ENCODE measurements around the gene RALGAPA2.

The RALGAPA2 gene

DNA sequence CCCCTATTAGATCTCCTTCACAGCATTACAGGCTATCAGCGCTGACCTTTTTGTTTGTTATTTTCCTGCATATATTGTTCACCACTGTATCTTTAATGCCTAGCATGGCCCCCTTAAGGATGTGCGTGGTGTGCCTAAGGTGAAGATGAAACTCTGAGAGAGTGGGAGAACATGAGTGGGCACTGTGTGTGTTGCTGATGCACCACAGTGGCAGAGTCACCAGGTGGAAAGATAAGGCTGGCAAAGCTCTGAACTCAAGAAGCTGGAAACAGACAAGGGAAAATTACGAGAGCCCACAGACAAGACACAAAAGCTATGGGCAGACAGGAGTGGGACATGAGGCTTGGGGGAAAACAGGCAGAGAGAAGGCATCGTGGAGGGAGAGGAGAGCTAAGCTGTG lies 184.8 kb downstream of the RALGAPA2 start:
- TF ChIP-seq, protein P1, sequence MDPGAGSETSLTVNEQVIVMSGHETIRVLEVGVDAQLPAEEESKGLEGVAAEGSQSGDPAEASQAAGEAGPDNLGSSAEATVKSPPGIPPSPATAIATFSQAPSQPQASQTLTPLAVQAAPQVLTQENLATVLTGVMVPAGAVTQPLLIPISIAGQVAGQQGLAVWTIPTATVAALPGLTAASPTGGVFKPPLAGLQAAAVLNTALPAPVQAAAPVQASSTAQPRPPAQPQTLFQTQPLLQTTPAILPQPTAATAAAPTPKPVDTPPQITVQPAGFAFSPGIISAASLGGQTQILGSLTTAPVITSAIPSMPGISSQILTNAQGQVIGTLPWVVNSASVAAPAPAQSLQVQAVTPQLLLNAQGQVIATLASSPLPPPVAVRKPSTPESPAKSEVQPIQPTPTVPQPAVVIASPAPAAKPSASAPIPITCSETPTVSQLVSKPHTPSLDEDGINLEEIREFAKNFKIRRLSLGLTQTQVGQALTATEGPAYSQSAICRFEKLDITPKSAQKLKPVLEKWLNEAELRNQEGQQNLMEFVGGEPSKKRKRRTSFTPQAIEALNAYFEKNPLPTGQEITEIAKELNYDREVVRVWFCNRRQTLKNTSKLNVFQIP (CRISPR knock-in tag; IDR thresholded peaks at IDR 0.05; ENCODE audit: borderline replicate concordance, low read depth): no peak
- no peak for TF ChIP-seq SNAI2 (CRISPR knock-in tag; IDR thresholded peaks at IDR 0.05)
- TF ChIP-seq PPARA (CRISPR knock-in tag; IDR thresholded peaks at IDR 0.05; ENCODE audit: borderline replicate concordance): no peak
- ATAC-seq: no peak

DNA sequence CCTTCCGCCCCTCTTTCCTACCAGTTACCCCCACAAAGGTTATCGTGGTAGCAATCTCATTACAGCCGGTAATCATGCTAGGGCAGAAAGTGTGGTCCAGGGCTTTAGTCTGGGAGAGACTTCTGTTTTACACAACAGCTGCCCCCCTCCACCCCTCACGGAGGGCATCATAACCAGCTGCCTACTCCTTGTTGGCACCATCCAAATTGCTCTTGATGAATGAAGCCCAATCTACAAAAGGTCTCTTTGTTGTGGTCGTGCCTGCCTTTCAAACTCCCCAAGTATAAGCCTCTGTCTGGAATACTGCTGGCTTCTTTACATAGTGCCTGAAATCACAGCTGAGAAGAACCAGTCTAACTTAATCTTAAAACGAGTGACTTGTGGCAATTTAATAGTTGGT lies 186.7 kb downstream of the RALGAPA2 start:
- no peak for TF ChIP-seq ZFP3 (CRISPR knock-in tag; IDR thresholded peaks at IDR 0.05)
- no peak for TF ChIP-seq ISL1 (CRISPR knock-in tag; IDR thresholded peaks at IDR 0.05)
- TF ChIP-seq ZC3H10 (CRISPR knock-in tag; IDR thresholded peaks at IDR 0.05): no peak
- no peak for TF ChIP-seq SNAI2 (CRISPR knock-in tag; IDR thresholded peaks at IDR 0.05)
- no peak for TF ChIP-seq ESRRG (CRISPR knock-in tag; IDR thresholded peaks at IDR 0.05)
- no peak for TF ChIP-seq ZNF70 (CRISPR knock-in tag; IDR thresholded peaks at IDR 0.05)
- no peak for TF ChIP-seq ARNTL (CRISPR knock-in tag; IDR thresholded peaks at IDR 0.05; ENCODE audit: borderline replicate concordance, low read depth)
- no peak for TF ChIP-seq ZNF8 (CRISPR knock-in tag; IDR thresholded peaks at IDR 0.05)
- TF ChIP-seq, protein P2, sequence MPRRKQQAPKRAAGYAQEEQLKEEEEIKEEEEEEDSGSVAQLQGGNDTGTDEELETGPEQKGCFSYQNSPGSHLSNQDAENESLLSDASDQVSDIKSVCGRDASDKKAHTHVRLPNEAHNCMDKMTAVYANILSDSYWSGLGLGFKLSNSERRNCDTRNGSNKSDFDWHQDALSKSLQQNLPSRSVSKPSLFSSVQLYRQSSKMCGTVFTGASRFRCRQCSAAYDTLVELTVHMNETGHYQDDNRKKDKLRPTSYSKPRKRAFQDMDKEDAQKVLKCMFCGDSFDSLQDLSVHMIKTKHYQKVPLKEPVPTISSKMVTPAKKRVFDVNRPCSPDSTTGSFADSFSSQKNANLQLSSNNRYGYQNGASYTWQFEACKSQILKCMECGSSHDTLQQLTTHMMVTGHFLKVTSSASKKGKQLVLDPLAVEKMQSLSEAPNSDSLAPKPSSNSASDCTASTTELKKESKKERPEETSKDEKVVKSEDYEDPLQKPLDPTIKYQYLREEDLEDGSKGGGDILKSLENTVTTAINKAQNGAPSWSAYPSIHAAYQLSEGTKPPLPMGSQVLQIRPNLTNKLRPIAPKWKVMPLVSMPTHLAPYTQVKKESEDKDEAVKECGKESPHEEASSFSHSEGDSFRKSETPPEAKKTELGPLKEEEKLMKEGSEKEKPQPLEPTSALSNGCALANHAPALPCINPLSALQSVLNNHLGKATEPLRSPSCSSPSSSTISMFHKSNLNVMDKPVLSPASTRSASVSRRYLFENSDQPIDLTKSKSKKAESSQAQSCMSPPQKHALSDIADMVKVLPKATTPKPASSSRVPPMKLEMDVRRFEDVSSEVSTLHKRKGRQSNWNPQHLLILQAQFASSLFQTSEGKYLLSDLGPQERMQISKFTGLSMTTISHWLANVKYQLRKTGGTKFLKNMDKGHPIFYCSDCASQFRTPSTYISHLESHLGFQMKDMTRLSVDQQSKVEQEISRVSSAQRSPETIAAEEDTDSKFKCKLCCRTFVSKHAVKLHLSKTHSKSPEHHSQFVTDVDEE (CRISPR knock-in tag; IDR thresholded peaks at IDR 0.05): no peak
- TF ChIP-seq CSDC2 (CRISPR knock-in tag; IDR thresholded peaks at IDR 0.05): no peak
- no peak for TF ChIP-seq TOX (CRISPR knock-in tag; IDR thresholded peaks at IDR 0.05; ENCODE audit: borderline replicate concordance)
- TF ChIP-seq ZFP30 (CRISPR knock-in tag; IDR thresholded peaks at IDR 0.05): no peak
- TF ChIP-seq, protein P3, sequence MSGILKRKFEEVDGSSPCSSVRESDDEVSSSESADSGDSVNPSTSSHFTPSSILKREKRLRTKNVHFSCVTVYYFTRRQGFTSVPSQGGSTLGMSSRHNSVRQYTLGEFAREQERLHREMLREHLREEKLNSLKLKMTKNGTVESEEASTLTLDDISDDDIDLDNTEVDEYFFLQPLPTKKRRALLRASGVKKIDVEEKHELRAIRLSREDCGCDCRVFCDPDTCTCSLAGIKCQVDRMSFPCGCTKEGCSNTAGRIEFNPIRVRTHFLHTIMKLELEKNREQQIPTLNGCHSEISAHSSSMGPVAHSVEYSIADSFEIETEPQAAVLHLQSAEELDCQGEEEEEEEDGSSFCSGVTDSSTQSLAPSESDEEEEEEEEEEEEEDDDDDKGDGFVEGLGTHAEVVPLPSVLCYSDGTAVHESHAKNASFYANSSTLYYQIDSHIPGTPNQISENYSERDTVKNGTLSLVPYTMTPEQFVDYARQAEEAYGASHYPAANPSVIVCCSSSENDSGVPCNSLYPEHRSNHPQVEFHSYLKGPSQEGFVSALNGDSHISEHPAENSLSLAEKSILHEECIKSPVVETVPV (CRISPR knock-in tag; IDR thresholded peaks at IDR 0.05): no peak
- ATAC-seq: no peak

DNA sequence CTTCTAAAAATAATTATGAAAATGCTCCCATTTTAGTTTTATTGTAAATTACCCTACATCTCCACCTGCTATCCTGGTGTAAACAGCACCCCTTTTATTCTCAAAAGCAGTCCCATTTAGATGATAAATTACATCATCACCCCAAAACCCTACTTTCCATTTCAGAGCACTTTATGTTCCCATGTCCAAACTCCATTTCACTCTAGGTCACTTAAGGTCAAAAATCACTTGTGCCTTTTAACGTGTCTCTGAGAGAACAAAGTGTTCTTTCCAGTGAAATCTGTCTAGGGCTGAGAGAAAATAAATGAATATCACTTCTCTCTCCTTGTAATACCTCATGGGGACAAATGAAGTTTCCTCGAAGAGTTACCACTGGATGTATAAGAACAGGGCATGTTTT lies 187.2 kb downstream of the RALGAPA2 start:
- TF ChIP-seq, protein P4, sequence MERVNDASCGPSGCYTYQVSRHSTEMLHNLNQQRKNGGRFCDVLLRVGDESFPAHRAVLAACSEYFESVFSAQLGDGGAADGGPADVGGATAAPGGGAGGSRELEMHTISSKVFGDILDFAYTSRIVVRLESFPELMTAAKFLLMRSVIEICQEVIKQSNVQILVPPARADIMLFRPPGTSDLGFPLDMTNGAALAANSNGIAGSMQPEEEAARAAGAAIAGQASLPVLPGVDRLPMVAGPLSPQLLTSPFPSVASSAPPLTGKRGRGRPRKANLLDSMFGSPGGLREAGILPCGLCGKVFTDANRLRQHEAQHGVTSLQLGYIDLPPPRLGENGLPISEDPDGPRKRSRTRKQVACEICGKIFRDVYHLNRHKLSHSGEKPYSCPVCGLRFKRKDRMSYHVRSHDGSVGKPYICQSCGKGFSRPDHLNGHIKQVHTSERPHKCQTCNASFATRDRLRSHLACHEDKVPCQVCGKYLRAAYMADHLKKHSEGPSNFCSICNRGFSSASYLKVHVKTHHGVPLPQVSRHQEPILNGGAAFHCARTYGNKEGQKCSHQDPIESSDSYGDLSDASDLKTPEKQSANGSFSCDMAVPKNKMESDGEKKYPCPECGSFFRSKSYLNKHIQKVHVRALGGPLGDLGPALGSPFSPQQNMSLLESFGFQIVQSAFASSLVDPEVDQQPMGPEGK (CRISPR knock-in tag; IDR thresholded peaks at IDR 0.05; ENCODE audit: borderline replicate concordance): no peak
- TF ChIP-seq ZNF8 (CRISPR knock-in tag; IDR thresholded peaks at IDR 0.05) (no peak), TOX (CRISPR knock-in tag; IDR thresholded peaks at IDR 0.05; ENCODE audit: borderline replicate concordance) (no peak), TCF4 (CRISPR knock-in tag; IDR thresholded peaks at IDR 0.05; ENCODE audit: borderline replicate concordance) (no peak), CSDC2 (CRISPR knock-in tag; IDR thresholded peaks at IDR 0.05) (no peak), ZNF70 (CRISPR knock-in tag; IDR thresholded peaks at IDR 0.05) (no peak), OSR1 (CRISPR knock-in tag; IDR thresholded peaks at IDR 0.05) (no peak), ESRRG (CRISPR knock-in tag; IDR thresholded peaks at IDR 0.05) (no peak), ARNTL (CRISPR knock-in tag; IDR thresholded peaks at IDR 0.05; ENCODE audit: borderline replicate concordance, low read depth) (no peak), BACH2 (CRISPR knock-in tag; IDR thresholded peaks at IDR 0.05; ENCODE audit: borderline replicate concordance) (no peak), GLIS3 (CRISPR knock-in tag; IDR thresholded peaks at IDR 0.05) (no peak), ZC3H10 (CRISPR knock-in tag; IDR thresholded peaks at IDR 0.05) (no peak)
- TF ChIP-seq, protein P1 (CRISPR knock-in tag; IDR thresholded peaks at IDR 0.05; ENCODE audit: borderline replicate concordance, low read depth): no peak
- TF ChIP-seq, protein P5, sequence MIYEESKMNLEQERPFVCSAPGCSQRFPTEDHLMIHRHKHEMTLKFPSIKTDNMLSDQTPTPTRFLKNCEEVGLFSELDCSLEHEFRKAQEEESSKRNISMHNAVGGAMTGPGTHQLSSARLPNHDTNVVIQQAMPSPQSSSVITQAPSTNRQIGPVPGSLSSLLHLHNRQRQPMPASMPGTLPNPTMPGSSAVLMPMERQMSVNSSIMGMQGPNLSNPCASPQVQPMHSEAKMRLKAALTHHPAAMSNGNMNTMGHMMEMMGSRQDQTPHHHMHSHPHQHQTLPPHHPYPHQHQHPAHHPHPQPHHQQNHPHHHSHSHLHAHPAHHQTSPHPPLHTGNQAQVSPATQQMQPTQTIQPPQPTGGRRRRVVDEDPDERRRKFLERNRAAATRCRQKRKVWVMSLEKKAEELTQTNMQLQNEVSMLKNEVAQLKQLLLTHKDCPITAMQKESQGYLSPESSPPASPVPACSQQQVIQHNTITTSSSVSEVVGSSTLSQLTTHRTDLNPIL (CRISPR knock-in tag; IDR thresholded peaks at IDR 0.05; ENCODE audit: low read depth): no peak
- TF ChIP-seq, protein P2 (CRISPR knock-in tag; IDR thresholded peaks at IDR 0.05): no peak
- no peak for ATAC-seq
